ENCODE results near the gene ALDH1A1.

DNA sequence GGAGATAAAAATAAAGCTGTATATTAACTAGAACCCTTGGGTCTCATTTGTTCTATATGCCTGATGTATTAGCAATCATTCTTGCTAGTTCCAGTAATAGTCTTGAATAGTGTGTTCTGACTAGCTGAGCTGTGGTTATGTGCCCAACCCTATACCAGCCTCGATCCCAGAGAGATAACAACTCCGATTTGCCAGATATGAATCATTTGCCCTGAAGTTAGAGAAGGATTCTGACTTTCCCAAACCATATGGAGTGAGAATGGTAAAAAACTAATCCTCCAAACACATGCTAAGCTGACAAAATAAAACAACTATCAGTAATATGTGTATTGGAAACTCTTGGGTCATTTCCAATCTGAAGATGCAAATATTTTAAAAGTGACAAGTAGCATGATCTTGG is 64.8 kb downstream of the ALDH1A1 start:
- TF ChIP-seq, protein P1, sequence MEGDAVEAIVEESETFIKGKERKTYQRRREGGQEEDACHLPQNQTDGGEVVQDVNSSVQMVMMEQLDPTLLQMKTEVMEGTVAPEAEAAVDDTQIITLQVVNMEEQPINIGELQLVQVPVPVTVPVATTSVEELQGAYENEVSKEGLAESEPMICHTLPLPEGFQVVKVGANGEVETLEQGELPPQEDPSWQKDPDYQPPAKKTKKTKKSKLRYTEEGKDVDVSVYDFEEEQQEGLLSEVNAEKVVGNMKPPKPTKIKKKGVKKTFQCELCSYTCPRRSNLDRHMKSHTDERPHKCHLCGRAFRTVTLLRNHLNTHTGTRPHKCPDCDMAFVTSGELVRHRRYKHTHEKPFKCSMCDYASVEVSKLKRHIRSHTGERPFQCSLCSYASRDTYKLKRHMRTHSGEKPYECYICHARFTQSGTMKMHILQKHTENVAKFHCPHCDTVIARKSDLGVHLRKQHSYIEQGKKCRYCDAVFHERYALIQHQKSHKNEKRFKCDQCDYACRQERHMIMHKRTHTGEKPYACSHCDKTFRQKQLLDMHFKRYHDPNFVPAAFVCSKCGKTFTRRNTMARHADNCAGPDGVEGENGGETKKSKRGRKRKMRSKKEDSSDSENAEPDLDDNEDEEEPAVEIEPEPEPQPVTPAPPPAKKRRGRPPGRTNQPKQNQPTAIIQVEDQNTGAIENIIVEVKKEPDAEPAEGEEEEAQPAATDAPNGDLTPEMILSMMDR (IDR thresholded peaks at IDR 0.05) = no peak
- TF ChIP-seq POLR2A (IDR thresholded peaks at IDR 0.05) (no peak), POLR2AphosphoS5 (IDR thresholded peaks at IDR 0.05) (no peak)

Data from prostate gland (tissue), 2 donors.